ENCODE results near the gene LIPT2. TPM values are rescaled to one million over a fixed set of nuclear protein-coding genes. Genes with fewer than 3 reads are reported as not detected.

LIPT2 gene
- total and polyA plus RNA-seq, 10 of the 15 experiments (the other 5 are each of a cell fraction or from before 2014, with no cell fraction given): 0.69 to 7.5 (median 3.8) TPM

GRCh38 chr11:74521666-74522252 is 28.2 kb upstream of the LIPT2 start:
- Histone ChIP-seq H3K36me3 (ENCODE audit: control insufficient read depth in 2 of 2, insufficient read depth in 2 of 2, low read length in 1 of 2) (no peaks in the 10 kb centered on the region), H3K79me2 (ENCODE audit: control insufficient read depth, insufficient read depth, low read length) (no peaks in the 10 kb centered on the region), H3K4me2 (ENCODE audit: control insufficient read depth, insufficient read depth) (no peak overlapping the region), H3K9ac (ENCODE audit: control insufficient read depth, insufficient read depth, low read length) (no peak overlapping the region), H3K4me3 (no peak overlapping the region), H3K27me3 (replicated peaks in 1 of 2; ENCODE audit: control insufficient read depth in 2 of 2, insufficient read depth in 2 of 2, low read length in 1 of 2) (peaks cover 0 to 2% of the 10 kb centered on the region in 2 experiments; a peak in 1 of 4 replicates), H3K9me3 (replicated peaks; ENCODE audit: control insufficient read depth, insufficient read depth, low read length) (no peaks in the 10 kb centered on the region), H3K4me1 (ENCODE audit: control insufficient read depth, insufficient read depth, low read length) (no peaks in the 10 kb centered on the region), H2AFZ (ENCODE audit: control insufficient read depth, low read depth, low read length) (no peak overlapping the region), H4K20me1 (ENCODE audit: control insufficient read depth, insufficient read depth) (no peaks in the 10 kb centered on the region), H3K27ac (ENCODE audit: control insufficient read depth, insufficient read depth) (no peak overlapping the region)
- FAIRE-seq (no peak), ATAC-seq (no peak), DNase-seq (ENCODE audit: low read depth, low spot score) (no peak)
- 0% methylated on average over 2 of the region's 2 CpGs for WGBS (ENCODE audit: insufficient coverage, insufficient replicate concordance, low lambda C conversion rate, missing lambda C conversion rate)
- RAD21 ChIA-PET (ENCODE audit: unreplicated experiment): no interaction called here
- POLR2A ChIA-PET: no interaction called here
- no TSS peak for BruUV-seq (replicated peaks)
- CTCF ChIA-PET: no interaction called here
- SMC1A ChIA-PET (ENCODE audit: uncharacterized antibody, unreplicated experiment): no interaction called here
- intact Hi-C loops (cut with micrococcal nuclease; ENCODE audit: unreplicated experiment): no loop called here
- in situ Hi-C loops (cut with MboI): no loop called here
- TF ChIP-seq ELK1 (IDR thresholded peaks at IDR 0.05; ENCODE audit: low read depth, low read length): no peak
- no peak for TF ChIP-seq ZNF24 (IDR thresholded peaks at IDR 0.05)
- TF ChIP-seq PBX3 (IDR thresholded peaks at IDR 0.05; ENCODE audit: insufficient replicate concordance, low read depth, low read length): no peak
- TF ChIP-seq SIX5 (IDR thresholded peaks at IDR 0.05; ENCODE audit: low read depth, low read length, severe bottlenecking): no peak
- TF ChIP-seq STAT1 (conservative IDR thresholded peaks at IDR 0.05): no peak
- TF ChIP-seq E2F8 (IDR thresholded peaks at IDR 0.05; ENCODE audit: low read depth, partially characterized antibody): no peak
- TF ChIP-seq NFYA (IDR thresholded peaks at IDR 0.05; ENCODE audit: borderline replicate concordance, low read depth, low read length): no peak
- TF ChIP-seq IRF5 (IDR thresholded peaks at IDR 0.05; ENCODE audit: borderline replicate concordance): no peak
- no peak for TF ChIP-seq HDAC2 (IDR thresholded peaks at IDR 0.05)
- TF ChIP-seq RBBP5 (conservative IDR thresholded peaks at IDR 0.05): no peak
- no peak for TF ChIP-seq BCL11A (IDR thresholded peaks at IDR 0.05; ENCODE audit: low read depth, low read length)
- no peak for TF ChIP-seq NFYB (IDR thresholded peaks at IDR 0.05; ENCODE audit: insufficient read depth, low read depth, low read length)
- no peak for TF ChIP-seq WRNIP1 (IDR thresholded peaks at IDR 0.05; ENCODE audit: borderline replicate concordance, low read depth, low read length)
- no peak for TF ChIP-seq HDGF (IDR thresholded peaks at IDR 0.05)
- TF ChIP-seq HCFC1 (IDR thresholded peaks at IDR 0.05; ENCODE audit: low read length): no peak
- TF ChIP-seq GABPA (IDR thresholded peaks at IDR 0.05; ENCODE audit: low read depth): no peak
- TF ChIP-seq RFX5 (IDR thresholded peaks at IDR 0.05; ENCODE audit: low read depth, low read length): no peak

Measured in GM12878 (cell line).